HG02678 (cell line): ENCODE results near the gene NKAIN2.
"Not testable (repeated sequence)": the region's sequence is repeated elsewhere in the genome, so short reads cannot be mapped to it uniquely, and the experiment has no call there.

Source experiments
- ATAC-seq: cut with Tn5 transposase; IDR thresholded peaks from one replicate; pipeline ENCODE4 v1.9.1; 2021; ENCODE audit warnings: mild to moderate bottlenecking, moderate library complexity; ENCODE audit not compliant: unreplicated experiment

NKAIN2 gene

DNA sequence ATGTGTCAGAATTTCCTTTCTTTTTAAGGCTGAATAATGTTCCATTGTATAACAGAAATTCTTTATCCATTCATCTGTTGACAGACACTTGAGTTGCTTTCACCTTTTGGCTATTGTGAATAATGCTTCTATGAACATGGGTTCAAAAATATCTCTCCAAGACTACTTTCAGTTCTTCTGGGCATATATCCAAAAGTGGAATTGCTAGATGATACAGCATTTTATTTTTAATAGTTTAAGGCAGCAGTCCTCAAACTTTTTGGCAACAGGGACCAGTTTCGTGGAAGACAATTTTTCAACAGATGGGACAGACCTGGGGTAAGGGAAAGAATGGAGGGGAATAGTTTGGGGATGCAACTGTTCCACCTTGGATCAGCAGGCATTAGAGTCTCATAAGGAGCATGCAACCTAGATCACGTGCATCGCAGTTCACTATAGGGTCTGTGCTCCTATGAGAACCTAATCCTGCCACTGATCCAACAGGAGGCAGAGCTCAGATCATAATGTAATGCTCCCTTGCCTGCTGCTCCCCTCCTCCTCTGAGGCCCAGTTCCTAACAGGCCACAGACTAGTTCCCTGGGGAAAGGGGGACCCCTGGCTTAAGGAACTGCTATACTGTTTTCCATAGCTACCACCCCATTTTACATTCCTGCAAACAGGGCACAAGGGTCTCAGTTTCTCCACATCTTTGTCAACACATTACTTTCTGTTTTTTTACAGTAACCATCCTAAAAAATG is 918.6 kb downstream of the NKAIN2 start:
- ATAC-seq = no peak

DNA sequence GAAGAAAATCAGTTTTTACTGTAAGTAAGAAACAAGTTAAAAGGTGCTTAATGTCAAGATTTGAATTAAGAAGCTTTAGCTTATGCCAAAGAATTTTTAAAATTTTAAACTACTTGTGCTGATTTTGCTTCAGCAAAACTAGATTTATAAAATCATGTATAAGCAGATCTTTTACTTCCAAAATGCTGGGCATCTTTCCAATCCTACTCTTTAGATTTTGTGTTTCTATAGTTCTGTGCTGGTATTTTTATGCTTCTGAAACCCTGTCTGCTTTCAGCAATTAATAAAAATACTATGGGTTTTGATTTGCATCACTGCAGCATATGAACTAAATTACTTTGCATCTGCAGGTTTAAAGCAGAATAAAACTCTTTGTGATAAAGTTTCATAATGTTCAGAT is 920.0 kb downstream of the NKAIN2 start:
- ATAC-seq = no peak

DNA sequence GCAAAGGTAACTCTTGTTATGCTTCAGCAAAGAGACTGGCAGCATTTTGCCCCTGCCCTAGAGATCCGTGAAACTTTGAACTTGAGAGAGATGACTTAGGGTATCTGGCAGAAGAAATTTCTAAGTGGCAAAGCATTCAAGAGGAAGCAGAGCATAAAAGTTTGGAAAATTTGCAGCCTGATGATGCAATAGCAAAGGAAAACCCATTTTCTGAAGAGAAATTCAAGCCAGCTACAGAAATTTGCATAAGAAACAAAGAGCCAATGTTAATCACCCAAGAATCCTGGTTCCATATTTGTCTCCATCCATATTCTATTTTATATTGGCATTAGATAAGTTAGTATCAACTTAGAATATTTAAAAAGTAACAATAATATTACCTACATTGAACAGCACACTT is 934.1 kb downstream of the NKAIN2 start:
- ATAC-seq = not testable (repeated sequence)

DNA sequence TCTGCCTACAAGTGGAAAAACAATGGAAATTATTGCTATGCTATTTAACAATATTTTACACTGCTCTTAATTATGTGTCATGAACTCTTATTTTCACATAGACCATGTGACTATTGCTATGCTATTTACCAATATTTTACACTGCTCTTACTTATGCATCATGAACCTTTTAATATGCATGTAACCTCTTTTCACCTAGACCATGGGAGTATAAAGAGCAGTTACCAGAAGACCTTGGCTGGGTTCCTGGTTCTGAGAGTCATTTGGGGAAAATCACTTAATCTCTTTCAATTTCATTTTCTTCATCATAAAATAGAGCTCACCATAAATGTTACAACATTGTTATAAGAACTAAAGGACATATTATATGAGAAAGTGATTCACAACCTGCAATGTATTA is 934.8 kb downstream of the NKAIN2 start:
- ATAC-seq = no peak

DNA sequence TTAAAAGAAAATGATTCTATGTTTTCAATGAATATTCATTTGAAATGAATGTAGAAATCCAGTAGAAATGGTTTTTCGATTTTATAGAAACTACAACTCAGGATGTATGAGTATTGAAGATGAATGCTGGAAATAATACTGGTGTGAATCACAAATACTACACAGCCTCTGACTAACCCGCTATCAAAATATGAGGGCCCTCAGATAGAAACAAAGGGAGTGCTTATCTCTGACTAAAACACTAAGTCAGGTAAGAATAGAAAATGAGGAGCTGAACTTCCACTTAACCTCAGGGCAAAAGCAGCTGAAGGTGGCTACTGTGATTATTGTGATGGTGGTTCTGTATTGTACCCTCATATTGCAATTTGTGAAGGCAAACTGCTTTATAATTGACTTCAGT is 937.7 kb downstream of the NKAIN2 start:
- no peak for ATAC-seq

DNA sequence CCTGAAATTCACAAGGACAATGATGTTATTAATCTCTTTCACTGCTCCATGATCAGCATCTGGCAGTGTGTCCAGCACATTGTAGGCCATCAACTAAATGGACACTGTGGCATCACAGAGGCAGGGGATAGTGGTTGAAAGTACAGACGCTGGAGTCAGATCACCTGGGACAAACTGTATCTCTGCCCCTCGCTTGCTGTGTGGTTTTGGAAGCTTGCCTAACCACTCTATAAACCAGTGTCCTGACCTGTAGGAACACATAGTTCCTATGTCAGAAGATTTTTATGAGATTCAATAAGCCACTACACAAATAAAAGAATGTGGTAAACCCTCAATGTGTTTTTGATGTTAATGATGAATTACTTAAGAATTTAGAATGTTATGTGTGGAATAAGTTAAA is 939.3 kb downstream of the NKAIN2 start:
- ATAC-seq = no peak

DNA sequence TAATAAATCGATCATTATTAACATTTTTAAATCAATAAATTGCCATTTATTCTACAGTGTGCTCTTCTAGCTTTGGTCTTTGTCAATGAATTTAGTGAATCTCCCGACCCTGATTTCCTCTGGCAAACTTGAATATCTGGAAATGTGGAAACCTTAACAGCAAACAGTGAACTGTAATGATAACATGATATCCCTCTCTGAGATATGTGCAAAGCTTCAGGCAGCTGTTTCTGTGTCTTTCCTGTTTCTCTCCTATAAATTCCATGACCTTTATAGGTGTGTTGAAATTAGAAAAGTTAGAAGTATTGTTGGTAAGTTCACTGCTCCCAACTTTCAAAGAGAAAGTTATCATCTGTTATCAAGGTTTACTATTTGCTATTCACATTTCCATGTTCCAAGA is 939.8 kb downstream of the NKAIN2 start:
- ATAC-seq = no peak

DNA sequence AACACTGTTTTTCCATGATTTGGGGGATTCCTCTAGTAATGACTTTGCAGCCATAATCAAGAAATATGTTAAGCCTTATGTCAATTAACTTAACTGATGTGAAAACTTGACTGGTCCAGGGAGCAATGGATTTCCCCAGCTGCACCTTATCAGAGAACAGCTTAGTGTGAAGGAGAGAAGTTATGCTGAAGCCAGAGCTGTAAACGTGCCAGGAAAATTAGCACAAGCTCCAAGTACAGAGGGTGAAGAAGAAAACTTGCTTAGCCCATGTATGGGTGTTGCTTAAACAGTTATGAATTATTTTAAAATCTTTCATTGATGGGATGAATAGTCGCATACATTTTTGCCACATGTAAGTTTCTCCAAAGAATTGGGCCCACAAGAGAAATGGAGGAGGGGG is 943.7 kb downstream of the NKAIN2 start:
- no peak for ATAC-seq

DNA sequence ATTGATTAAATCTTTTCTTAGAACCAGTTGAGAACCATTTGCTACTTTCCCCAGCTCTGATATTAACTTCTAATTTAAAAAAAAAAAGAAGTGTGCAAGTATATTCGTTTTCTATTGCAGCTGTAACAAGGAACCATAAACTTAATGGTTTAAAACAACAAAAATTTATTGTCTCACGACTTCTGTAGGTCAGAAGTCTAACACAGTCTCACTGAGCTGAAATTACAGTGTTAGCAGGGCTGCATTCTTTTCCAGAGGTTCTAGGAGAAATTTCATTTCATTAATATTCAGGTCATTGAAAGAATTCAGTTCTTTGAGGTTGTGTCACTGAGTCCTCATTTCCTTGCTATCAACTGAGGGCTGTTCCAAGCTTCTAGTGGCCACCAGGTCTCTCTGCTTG is 945.1 kb downstream of the NKAIN2 start:
- no peak for ATAC-seq

DNA sequence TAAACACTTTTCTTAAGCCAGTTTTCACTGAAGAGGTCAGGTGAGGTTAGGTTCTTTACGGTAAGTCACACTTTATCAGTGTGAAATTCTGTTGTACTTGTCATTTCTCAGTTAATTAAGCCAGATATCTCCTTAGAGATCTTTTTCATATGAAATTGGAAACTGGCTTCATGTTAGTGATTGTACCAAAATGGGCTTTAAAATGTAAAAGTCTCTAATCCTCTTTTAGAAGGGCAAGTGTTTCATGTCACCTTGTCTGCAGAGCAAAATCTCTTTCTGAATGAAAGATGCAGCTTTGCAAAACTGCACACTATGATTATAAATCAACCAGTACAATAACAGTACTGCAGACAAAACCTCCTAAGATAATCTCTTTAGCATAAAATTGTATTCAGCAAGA is 949.3 kb downstream of the NKAIN2 start:
- no peak for ATAC-seq

DNA sequence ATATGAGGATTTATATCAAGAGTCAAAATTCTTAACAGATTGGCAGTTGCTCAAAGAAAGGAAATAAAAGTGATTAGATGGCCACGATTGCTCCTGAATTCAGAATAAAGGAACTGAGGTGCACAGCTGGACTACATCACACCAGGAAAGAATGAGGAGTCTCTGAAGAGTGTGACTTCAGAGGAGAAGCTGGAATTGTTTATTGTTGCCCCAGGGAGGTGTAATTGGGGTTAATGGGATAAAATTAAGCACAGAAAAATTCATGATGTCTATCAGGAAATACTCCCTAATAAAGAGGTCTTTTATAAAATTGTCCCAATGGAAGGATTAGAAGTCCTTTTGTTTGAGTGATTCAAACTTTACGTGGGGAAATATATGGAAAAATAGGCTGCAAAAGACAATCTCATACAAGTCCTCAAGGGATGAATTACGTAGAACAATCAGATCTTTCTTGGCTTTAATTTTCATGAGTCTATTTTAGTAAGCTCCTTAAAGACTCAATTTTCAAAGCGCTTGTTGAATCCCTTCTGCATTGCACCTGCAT is 950.0 kb downstream of the NKAIN2 start:
- no peak for ATAC-seq

DNA sequence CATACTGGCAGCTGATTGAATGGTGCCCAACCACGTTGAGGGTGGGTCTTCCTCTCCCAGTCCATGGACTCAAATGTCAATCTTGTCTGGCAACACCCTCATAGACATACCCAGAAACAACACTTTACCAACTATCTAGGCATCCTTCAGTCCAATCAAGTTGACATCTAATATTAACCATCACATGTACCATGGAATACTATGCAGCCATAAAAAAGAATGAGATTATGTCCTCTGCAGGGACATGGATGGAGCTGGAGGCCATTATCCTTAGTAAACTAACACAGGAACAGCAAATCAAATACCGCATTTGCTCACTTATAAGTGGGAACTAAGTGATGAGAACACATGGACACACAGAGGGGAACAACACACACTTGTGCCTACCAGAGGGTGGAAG is 951.7 kb downstream of the NKAIN2 start:
- no peak for ATAC-seq

DNA sequence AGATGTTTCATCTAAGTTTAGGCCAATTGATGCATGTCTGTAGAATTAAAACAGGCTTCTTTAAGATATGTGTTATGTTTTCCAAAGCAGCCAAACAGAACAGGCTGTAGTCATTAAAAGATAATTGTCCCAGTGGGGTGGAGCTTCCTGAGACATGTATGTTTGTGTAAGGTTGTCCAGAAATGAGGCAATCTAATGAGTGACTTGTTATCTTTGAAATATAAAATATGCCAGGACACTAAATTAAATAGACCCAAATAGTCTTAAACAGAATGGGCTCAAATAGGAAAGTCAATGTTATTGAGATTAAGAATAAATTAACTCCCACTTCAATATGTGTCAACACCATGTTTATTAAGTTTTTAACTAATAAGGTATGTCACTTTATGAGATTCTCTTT is 953.9 kb downstream of the NKAIN2 start:
- ATAC-seq = no peak

DNA sequence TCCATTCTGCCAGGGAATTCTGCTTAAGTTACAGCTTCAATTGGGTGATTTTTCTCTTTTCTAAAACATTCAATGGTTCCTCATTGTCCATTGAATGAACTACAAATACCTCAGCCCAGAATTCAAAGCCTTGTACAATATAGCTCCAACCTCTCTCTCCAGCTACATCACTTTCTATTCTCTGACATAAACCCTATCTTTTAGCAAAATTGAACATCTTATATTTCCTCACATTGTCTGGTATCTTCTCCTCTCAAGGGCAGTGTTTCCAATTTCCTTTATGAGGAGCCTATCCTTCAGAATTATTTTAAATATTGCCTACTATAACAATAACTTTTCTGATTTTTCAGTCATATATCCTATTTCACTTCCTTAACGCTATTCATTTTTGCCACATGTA is 955.0 kb downstream of the NKAIN2 start:
- no peak for ATAC-seq

DNA sequence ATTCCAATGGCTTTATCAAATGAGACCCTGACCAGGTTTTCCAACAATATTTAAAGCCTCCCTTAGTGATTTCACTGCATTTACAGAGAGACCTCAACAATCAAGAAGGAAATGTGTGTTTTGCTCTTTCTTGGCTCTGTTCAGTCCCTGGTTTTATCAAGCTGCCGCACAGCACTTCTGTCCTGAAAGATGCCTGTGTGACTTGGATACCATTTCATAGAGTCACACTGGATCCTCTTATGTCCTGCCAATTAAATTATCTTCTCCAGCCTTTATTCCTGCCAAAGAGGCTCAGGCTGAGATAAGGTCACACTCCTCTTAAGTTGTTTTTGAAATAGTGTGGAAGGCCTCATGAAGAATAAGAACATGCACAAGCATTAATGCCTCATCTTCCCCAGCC is 961.6 kb downstream of the NKAIN2 start:
- ATAC-seq = no peak

DNA sequence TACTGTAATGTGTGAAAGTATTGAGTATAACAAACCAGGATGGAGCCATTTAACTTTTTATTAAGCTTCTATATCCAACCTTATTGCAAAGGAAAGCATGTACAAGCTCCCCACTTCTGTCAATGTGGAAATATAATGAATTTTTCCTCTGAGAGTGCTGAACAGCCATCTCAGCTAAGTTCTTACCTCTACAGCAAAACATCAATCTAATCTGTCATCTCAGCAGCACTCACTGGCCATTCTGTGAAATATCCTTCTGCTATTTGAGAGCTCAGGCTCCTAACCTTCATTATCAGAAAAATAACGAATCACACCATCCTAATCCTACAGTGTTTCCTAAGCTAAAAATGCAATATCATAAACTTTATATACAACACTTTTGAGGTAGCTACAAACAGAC is 964.6 kb downstream of the NKAIN2 start:
- no peak for ATAC-seq

DNA sequence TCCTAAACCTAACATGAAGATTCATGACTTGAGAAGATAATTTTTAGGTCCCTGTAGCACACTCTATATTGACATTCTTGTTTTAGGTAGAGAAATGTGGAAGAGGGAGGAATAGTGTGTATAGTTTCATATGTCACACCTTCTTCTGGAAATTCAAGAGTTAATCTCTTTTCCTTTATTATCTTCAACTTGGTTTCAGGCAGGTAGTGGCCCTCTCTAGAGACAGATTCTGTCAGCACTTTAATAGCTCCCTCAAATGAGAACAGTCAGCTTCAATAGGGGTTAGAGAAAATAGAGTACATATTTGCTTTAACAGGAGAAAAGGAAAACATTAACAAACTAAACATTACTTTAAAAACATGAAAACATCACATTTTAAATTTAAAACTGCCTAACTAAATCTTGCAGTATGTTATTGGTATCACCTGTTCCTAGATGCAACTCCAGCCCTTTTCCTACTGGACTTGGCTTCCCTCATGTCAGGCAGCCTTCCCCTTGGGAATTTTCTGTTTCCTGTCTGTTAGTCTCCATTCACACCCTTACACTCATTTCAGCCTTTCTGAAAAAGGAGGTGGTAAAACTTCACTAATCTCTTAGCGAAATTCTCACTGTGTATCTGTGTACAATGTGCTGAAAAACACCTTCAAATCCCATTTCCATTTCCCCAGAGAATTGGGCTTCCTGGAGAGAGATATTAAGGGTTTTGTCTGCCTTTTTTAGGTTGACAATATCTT is 966.3 kb downstream of the NKAIN2 start:
- no peak for ATAC-seq

DNA sequence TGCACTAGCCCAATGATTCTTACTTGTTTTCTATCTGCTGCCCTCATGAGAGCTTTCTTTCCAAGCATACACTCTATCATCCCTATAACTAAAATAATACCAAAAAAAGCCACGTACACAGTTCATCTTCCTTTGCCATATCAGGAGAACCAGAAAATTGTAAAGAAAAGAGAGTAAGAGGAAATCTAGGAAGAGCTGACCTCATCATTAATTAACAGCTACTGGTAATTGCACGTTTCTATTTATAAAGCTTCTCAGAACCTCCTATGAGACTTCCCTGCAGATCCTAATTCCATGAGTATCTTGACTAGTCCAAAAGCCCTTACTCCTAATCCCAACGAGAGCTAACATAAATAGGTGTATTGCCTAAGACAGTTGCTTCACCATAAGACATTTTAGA is 967.1 kb downstream of the NKAIN2 start:
- ATAC-seq = no peak

DNA sequence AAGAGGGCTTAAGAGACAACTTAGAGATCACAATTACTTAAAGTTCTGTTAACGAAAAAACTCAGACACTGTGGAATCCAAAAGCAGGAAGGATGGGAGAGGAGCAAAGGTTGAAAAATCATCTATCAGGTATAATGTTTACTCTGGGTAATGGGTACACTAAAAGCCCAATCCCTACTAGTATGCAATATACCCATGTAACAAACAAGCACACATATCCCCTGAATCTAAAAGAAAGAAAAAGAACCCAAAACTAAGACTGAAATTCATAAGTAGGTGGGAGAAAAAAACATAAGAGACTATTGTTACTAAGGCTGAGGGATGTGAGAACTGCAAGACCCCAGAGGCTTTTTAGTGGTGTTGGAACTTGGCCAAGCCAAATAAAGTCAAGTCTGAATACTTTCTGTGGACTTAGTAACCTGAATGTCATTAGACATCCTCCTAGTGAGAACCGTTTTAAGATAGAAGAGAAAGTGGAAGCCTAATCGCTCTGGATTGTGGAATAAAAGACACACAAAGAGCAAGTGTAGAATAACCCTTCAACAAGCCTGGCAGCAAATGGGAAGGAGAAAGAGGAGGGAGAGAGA is 969.2 kb downstream of the NKAIN2 start:
- no peak for ATAC-seq

DNA sequence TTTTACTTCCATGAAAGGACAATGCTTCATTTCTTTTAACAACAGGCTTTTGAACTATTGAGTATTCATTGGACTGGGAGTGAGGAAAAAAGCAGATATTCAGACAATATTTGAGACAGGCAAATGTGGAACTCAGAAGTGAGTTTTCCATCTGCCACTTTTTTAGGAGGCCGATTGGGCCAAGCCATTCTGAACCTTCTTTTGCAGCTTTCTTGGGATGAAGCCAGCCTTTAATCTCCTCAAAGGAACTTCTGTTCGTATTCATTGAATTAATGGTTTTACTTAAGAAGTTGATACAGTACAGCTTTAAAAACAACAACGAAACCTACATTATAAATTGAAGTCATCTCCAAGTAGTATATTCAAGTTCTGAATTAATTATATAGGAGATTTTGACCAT is 971.5 kb downstream of the NKAIN2 start:
- no peak for ATAC-seq

DNA sequence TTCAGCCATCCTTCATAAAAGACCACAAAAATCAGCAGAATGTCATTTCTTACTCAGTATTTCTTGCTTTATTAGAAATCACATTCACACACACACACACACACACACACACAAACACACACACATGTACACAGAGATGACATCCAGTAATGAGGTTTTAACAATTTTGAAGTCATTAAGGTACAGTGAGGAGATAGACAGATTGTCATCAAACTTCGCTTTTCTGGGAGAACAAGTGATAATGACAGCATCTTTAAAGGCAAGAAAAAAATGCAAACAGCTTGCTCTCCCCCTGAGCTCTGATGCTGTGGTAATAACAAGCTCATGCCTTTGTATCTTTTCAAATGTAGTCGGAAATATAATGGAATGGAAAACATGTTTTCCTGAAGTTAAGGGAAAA is 974.2 kb downstream of the NKAIN2 start:
- no peak for ATAC-seq

DNA sequence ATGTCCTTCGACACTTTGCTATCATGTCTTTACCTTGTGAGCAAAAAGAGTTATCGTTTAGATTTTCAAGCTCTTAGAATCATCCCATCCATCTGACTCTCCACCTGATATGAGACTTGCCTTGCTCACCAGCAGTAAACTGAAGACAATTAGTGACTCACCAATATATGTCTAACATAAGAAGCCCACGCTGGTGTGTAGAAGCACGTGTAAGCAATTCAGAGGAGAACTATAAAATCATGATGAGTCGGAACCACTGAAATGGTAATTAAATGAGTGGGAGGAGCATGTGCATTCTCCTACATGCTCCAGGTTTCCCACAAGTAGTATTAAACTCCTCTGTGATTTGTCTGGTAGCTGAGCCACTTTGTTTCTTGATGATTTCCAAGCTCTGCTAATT is 977.0 kb downstream of the NKAIN2 start:
- ATAC-seq = no peak
